ENCODE data around the gene CSNK1D. TPM values are rescaled to one million over a fixed set of nuclear protein-coding genes. Genes with fewer than 3 reads are reported as not detected.
"Not testable (repeated sequence)": the region's sequence is repeated elsewhere in the genome, so short reads cannot be mapped to it uniquely, and the experiment has no call there.

Gene CSNK1D
- total RNA-seq, 1 donor from 2014 or later = 170 TPM

DNA sequence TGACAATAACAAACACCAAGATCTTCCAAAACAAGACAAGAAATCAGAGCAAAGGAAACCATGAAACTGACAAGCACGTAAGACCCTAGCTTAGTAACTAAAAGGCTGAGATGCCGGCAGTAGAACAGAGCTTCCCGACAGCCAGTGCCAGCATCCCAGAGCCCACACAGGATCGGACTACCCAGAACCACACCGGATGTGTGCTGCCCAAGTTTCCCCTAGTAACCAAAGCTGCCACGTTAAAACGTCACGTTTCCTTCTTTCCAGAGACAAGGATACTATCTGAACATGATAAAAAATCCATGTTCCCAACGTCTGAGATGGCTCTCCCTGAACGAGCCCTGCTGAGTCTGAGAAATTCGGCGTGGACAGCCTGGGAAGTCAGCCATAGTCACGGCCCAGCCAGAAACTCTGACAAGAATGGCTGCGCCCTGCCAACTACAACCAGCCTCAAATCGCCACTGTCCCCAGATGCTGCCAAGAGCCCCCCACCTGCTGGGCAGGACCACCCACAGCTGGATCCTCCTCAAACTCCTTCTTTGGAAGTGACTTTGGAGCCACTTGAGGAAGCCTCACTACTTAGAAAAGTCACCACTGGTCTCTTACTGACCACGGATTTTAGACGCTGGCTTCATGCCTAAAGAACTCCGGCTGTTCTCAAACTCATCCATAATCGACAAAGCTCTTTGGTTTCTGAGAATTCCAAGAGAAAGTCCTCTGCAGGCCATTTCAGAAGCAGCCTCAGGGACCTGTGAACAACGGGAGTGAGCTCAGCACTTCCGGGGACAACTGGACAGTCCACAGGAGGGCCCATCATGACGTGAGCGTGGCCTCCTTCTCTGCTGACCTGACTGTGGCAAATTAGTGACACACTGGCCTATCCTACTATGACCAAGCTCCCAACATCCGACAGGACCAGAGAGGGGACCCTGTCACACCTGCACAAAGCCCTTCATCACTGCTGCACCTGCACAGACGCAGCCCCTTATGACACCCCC lies 77.5 kb downstream of the CSNK1D start:
- no peak for DNase-seq (ENCODE audit: low spot score)

DNA sequence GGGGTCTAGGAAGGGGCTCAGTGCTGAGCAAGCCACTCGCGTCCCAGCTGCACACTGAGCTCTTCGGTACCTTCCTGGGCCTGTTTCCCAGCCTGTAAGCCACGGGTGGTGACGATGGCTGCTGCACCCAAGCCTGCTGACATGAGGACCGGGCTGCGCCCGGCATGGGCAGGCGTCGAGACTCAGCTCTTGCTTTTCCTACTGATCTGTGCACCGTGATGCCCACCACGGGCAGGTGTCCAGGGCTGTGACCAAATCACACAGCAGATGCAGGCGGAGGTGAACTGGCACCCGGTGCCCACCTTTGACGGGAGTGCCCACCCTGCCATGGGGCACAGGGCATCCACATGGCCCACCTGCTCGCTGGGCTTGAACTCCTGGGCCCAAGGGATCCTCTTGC lies 78.7 kb downstream of the CSNK1D start:
- no peak for DNase-seq (ENCODE audit: low spot score)

DNA sequence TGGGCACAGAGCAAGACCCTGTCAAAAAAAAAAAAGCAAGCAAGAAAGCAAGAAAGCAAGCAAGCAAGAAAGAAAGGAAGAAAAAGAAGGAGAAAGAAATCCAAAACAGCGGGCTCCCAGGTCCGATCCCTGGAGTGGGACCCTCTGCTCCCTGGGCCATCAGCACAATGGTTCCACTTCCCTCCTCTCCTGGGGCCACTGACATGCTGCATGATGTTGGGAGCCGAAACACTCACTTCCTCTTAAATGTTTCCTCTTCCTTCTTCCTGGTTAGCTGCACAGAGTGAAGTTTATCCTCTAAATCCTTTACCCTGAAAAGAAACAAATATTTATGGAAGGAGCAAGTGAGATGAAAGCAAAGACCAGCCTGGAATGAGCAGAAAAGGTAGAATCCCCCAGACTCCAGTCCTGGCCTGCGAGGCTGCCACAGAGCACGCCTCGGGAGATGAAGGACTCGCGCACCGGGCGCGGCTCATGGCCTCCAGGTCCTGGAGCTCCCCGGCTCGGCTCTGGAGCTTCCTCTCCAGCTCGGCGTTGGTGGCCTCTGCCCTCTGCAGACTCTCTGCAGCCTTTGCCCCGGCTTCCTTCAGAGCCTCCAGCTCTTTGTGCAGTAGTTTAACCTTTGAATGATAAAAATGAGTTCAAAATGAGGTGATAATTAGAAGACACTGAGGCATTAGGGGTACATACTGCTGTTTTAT lies 79.8 kb downstream of the CSNK1D start:
- DNase-seq (ENCODE audit: low spot score) = no peak

DNA sequence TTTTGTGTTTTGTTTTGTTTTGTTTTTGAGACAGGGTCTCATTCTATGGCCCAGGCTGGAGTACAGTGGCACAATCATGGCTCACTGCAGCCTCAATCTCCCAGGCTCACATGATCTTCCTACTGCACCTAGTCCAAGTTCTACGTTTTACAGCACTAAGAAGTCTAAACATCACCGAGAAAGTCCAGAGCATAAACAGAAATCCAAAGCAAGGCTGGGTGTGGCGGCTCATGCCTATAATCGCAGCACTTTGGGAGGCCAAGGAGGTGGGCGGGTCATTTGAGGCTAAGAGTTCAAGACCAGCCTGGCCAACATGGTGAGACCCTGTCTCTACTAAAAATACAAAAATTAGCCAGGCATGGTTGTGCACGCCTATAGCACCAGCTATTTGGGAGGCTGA lies 80.5 kb downstream of the CSNK1D start:
- not testable (repeated sequence) for DNase-seq (ENCODE audit: low spot score)

Other genes with a start within 250 kb of the CSNK1D start
- gene RAC3, start 242.0 kb downstream of the CSNK1D start, total RNA-seq = 5.0 TPM
- gene DCXR, start 236.0 kb downstream of the CSNK1D start, total RNA-seq = 176 TPM
- 30.0 TPM for gene RFNG, start 221.9 kb downstream of the CSNK1D start, total RNA-seq
- gene GPS1, start 221.8 kb downstream of the CSNK1D start, total RNA-seq = 91.2 TPM
- gene DUS1L, start 207.9 kb downstream of the CSNK1D start, total RNA-seq = 158 TPM
- gene FASN, start 175.5 kb downstream of the CSNK1D start, total RNA-seq = 165 TPM
- gene CCDC57, start 60.9 kb downstream of the CSNK1D start, total RNA-seq = 108 TPM
- 44.2 TPM for gene SLC16A3, start 44.7 kb downstream of the CSNK1D start, total RNA-seq
- 3.4 TPM for gene CD7, start 43.9 kb upstream of the CSNK1D start, total RNA-seq
- 12.6 TPM for gene SECTM1, start 60.1 kb upstream of the CSNK1D start, total RNA-seq
- gene TEX19, start 85.5 kb upstream of the CSNK1D start, total RNA-seq = not detected
- gene UTS2R, start 98.1 kb upstream of the CSNK1D start, total RNA-seq = not detected
- 44.5 TPM for gene HEXD, start 144.6 kb upstream of the CSNK1D start, total RNA-seq
- 31.9 TPM for gene OGFOD3, start 144.9 kb upstream of the CSNK1D start, total RNA-seq
- 98.0 TPM for gene CYBC1, start 177.1 kb upstream of the CSNK1D start, total RNA-seq
- 48.2 TPM for gene NARF, start 185.0 kb upstream of the CSNK1D start, total RNA-seq
- gene FOXK2, start 246.0 kb upstream of the CSNK1D start, total RNA-seq = 67.2 TPM

Measured in ureter (tissue), 1 donor.